Measurements from ENCODE around the gene ZNF891.

ZNF891 gene

GRCh38 chr12:133058203-133059113 lies 71.6 kb downstream of the ZNF891 start:
- DNase-seq, result no peak

- no peak for DNase-seq
Measured at GRCh38 chr12:133057446-133057845, 72.6 kb downstream of the ZNF891 start.
